HepG2 (cell line): ENCODE measurements around the gene WDR5B. TPM values are rescaled to one million over a fixed set of nuclear protein-coding genes. Genes with fewer than 3 reads are reported as not detected.

Experiments
- ADNP ChIP-seq: sonication (generic); formaldehyde crosslinking; IDR thresholded peaks from 2 replicates; pipeline ENCODE4 v1.4.0; 2020; ENCODE audit warnings: missing genetic modification reagents
- CC2D1A ChIP-seq: sonication (generic); formaldehyde crosslinking; IDR thresholded peaks from 2 replicates; pipeline ENCODE4 v1.8.1; 2023; ENCODE audit warnings: mild to moderate bottlenecking, missing genetic modification reagents
- FOXJ3 ChIP-seq: sonication (generic); formaldehyde crosslinking; IDR thresholded peaks from 2 replicates; pipeline ENCODE4 v1.4.0; 2020; ENCODE audit warnings: missing genetic modification reagents, mild to moderate bottlenecking, borderline replicate concordance
- MED13 ChIP-seq: sonication (generic); formaldehyde crosslinking; IDR thresholded peaks from 2 replicates; pipeline ENCODE4 v1.5.0; 2020; ENCODE audit warnings: missing genetic modification reagents
- NFE2L1 ChIP-seq: sonication (generic); formaldehyde crosslinking; IDR thresholded peaks from 2 replicates; pipeline ENCODE4 v1.4.0; 2020; ENCODE audit warnings: missing genetic modification reagents, mild to moderate bottlenecking, borderline replicate concordance
- POGZ ChIP-seq: sonication (generic); formaldehyde crosslinking; IDR thresholded peaks from 2 replicates; pipeline ENCODE4 v1.4.0; 2020; ENCODE audit warnings: mild to moderate bottlenecking, missing genetic modification reagents
- POLR2G ChIP-seq: fragments of 200-400 bp; formaldehyde crosslinking; IDR thresholded peaks from 2 replicates; pipeline ENCODE4 v1.6.1; 2018; ENCODE audit warnings: mild to moderate bottlenecking, low read depth, low read length, moderate library complexity
- RFX5 ChIP-seq: IDR thresholded peaks from 2 replicates; pipeline ENCODE4 v1.6.1; 2011; ENCODE audit warnings: low read depth, low read length, improper control_type of control experiment
- SALL2 ChIP-seq: sonication (generic); formaldehyde crosslinking; IDR thresholded peaks from 2 replicates; pipeline ENCODE4 v1.8.1; 2023; ENCODE audit warnings: mild to moderate bottlenecking, missing genetic modification reagents, inconsistent platforms
- SP140L ChIP-seq: sonication (generic); formaldehyde crosslinking; IDR thresholded peaks from 2 replicates; pipeline ENCODE4 v1.4.0; 2020; ENCODE audit warnings: missing genetic modification reagents, borderline replicate concordance
- TCF7L2 ChIP-seq: IDR thresholded peaks from 2 replicates; pipeline ENCODE4 v1.6.1; 2011; ENCODE audit warnings: mild to moderate bottlenecking, low read depth, low read length, moderate library complexity
- ZNF232 ChIP-seq: sonication (generic); formaldehyde crosslinking; IDR thresholded peaks from 2 replicates; pipeline ENCODE4 v1.4.0; 2020; ENCODE audit warnings: missing genetic modification reagents, borderline replicate concordance
- ZNF431 ChIP-seq: sonication (generic); formaldehyde crosslinking; IDR thresholded peaks from 2 replicates; pipeline ENCODE4 v1.9.0; 2022; ENCODE audit warnings: missing genetic modification reagents, low read depth, mild to moderate bottlenecking, borderline replicate concordance
- ZNF530 ChIP-seq: sonication (generic); formaldehyde crosslinking; IDR thresholded peaks from 2 replicates; pipeline ENCODE4 v1.5.0; 2020; ENCODE audit warnings: low read depth, mild to moderate bottlenecking, missing genetic modification reagents
- ZNF652 ChIP-seq: IDR thresholded peaks from 2 replicates; pipeline ENCODE4 v1.6.1; 2016; ENCODE audit warnings: low read depth, borderline replicate concordance
- ZNF720 ChIP-seq: sonication (generic); formaldehyde crosslinking; IDR thresholded peaks from 2 replicates; pipeline ENCODE4 v1.4.0; 2020; ENCODE audit warnings: missing genetic modification reagents
- ZSCAN22 ChIP-seq: sonication (generic); formaldehyde crosslinking; IDR thresholded peaks from 2 replicates; pipeline ENCODE4 v1.4.0; 2020; ENCODE audit warnings: mild to moderate bottlenecking, missing genetic modification reagents
- polyA plus RNA-seq, 8 experiments: library from polyadenylated mRNA; depleted of rRNA in 3 of 8; stranded (reverse) in 7 of 8; unstranded in 1 of 8; fragments of >200 nt; fragmentation: Illumina TruSeq in 4 of 8; extraction: Trizol in 4 of 8; gene quantifications; 2 replicates each; pipeline versions ENCODE4 v1.2.1 to v1.2.3, GENCODE V29; 2011 to 2016; ENCODE audit warnings: low read depth in 4 of 8, missing spikeins in 1 of 8, mixed read lengths in 1 of 8; ENCODE audit not compliant: insufficient read depth in 1 of 8
- total RNA-seq, 5 experiments: library from RNA; depleted of rRNA; stranded (reverse); fragments of >200 nt; fragmentation: Illumina TruSeq; extraction: Trizol; gene quantifications; 2 replicates each; pipeline ENCODE4 v1.2.3, GENCODE V29; 2016; ENCODE audit warnings: low read depth in 1 of 5
- TF ChIP-seq, protein P1 (sequence below): sonication (generic); formaldehyde crosslinking; IDR thresholded peaks from 2 replicates; pipeline ENCODE4 v1.4.0; 2020; ENCODE audit warnings: mild to moderate bottlenecking, missing genetic modification reagents
- TF ChIP-seq, protein P2 (sequence below): sonication (generic); formaldehyde crosslinking; IDR thresholded peaks from 2 replicates; pipeline ENCODE4 v1.4.0; 2020; ENCODE audit warnings: missing genetic modification reagents; ENCODE audit errors: not compliant biosample characterization
- TF ChIP-seq, protein P3 (sequence below), 2 experiments: IDR thresholded peaks; 2 replicates each; pipeline ENCODE4 v1.6.1; 2011 to 2012; ENCODE audit warnings: low read length in 2 of 2, borderline replicate concordance in 1 of 2, low read depth in 1 of 2, mild to moderate bottlenecking in 1 of 2, moderate library complexity in 1 of 2
- TF ChIP-seq, protein P4 (sequence below): sonication (generic); formaldehyde crosslinking; IDR thresholded peaks from 2 replicates; pipeline ENCODE4 v1.4.0; 2020; ENCODE audit warnings: missing genetic modification reagents, borderline replicate concordance

Gene WDR5B
- total and polyA plus RNA-seq, 2 of the 13 experiments (the other 11 are each of a cell fraction or from before 2014, with no cell fraction given): 2.5 to 3.6 TPM

DNA sequence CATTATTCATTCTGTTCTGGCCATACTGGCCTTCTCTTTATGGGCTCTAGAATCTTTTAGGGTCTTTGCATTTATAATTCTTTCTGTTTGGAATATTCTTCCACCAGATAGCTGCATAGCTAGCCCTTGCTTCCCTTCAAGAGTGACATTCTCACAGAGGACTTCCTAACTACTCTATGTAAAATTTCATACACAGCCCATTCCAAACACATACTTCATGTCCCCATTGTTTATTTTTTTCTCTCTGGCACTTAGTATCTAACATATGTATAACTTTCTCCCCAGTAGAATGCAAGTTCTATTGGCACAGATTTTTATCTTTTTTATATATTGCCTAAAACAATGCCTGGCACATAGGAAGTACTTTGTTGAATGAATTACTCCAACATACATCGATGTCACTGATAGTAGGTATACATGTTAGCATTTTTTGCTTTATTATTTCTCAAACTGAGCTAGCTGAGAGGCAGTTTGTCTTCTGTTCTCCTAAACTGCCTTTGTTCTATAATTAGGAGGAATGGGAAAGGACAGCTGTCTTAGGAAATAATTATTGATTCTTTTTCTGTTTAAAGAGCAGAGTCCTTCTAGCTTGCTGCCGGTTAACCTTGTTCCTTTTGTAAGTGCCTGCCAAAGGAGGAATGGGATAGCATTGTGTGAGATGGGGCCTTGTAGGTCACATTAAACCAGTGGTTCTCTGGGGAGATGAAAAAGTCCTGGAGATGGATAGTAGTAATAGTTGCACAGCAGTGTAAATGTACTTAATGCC is 24.0 kb downstream of the WDR5B start (continued):
- TF ChIP-seq ZNF431 (CRISPR knock-in tag) (no peak), SP140L (no peak), NFE2L1 (CRISPR knock-in tag) (no peak), ZSCAN22 (CRISPR knock-in tag) (no peak), MED13 (CRISPR knock-in tag) (no peak; the same call in 1 of the 2 replicates), SALL2 (CRISPR knock-in tag) (no peak), ZNF720 (CRISPR knock-in tag) (no peak), CC2D1A (CRISPR knock-in tag) (no peak), ADNP (CRISPR knock-in tag) (no peak), POLR2G (no peak), ZNF232 (CRISPR knock-in tag) (no peak), TCF7L2 (no peak), RFX5 (no peak), FOXJ3 (peak; percentile 84; the same call in 1 of the 2 replicates), POGZ (CRISPR knock-in tag) (peak; percentile 67; the same call in 1 of the 2 replicates), ZNF530 (CRISPR knock-in tag) (no peak), ZNF652 (no peak)
- TF ChIP-seq, protein P1, sequence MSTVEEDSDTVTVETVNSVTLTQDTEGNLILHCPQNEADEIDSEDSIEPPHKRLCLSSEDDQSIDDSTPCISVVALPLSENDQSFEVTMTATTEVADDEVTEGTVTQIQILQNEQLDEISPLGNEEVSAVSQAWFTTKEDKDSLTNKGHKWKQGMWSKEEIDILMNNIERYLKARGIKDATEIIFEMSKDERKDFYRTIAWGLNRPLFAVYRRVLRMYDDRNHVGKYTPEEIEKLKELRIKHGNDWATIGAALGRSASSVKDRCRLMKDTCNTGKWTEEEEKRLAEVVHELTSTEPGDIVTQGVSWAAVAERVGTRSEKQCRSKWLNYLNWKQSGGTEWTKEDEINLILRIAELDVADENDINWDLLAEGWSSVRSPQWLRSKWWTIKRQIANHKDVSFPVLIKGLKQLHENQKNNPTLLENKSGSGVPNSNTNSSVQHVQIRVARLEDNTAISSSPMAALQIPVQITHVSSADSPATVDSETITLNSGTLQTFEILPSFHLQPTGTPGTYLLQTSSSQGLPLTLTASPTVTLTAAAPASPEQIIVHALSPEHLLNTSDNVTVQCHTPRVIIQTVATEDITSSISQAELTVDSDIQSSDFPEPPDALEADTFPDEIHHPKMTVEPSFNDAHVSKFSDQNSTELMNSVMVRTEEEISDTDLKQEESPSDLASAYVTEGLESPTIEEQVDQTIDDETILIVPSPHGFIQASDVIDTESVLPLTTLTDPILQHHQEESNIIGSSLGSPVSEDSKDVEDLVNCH: no peak
- TF ChIP-seq, protein P2, sequence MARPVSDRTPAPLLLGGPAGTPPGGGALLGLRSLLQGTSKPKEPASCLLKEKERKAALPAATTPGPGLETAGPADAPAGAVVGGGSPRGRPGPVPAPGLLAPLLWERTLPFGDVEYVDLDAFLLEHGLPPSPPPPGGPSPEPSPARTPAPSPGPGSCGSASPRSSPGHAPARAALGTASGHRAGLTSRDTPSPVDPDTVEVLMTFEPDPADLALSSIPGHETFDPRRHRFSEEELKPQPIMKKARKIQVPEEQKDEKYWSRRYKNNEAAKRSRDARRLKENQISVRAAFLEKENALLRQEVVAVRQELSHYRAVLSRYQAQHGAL (CRISPR knock-in tag): no peak
- TF ChIP-seq, protein P3, sequence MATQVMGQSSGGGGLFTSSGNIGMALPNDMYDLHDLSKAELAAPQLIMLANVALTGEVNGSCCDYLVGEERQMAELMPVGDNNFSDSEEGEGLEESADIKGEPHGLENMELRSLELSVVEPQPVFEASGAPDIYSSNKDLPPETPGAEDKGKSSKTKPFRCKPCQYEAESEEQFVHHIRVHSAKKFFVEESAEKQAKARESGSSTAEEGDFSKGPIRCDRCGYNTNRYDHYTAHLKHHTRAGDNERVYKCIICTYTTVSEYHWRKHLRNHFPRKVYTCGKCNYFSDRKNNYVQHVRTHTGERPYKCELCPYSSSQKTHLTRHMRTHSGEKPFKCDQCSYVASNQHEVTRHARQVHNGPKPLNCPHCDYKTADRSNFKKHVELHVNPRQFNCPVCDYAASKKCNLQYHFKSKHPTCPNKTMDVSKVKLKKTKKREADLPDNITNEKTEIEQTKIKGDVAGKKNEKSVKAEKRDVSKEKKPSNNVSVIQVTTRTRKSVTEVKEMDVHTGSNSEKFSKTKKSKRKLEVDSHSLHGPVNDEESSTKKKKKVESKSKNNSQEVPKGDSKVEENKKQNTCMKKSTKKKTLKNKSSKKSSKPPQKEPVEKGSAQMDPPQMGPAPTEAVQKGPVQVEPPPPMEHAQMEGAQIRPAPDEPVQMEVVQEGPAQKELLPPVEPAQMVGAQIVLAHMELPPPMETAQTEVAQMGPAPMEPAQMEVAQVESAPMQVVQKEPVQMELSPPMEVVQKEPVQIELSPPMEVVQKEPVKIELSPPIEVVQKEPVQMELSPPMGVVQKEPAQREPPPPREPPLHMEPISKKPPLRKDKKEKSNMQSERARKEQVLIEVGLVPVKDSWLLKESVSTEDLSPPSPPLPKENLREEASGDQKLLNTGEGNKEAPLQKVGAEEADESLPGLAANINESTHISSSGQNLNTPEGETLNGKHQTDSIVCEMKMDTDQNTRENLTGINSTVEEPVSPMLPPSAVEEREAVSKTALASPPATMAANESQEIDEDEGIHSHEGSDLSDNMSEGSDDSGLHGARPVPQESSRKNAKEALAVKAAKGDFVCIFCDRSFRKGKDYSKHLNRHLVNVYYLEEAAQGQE (IDR thresholded peaks at IDR 0.05; ENCODE audit: borderline replicate concordance in 1 of 2, low read depth in 1 of 2, low read length in 2 of 2): no peak
- TF ChIP-seq, protein P4, sequence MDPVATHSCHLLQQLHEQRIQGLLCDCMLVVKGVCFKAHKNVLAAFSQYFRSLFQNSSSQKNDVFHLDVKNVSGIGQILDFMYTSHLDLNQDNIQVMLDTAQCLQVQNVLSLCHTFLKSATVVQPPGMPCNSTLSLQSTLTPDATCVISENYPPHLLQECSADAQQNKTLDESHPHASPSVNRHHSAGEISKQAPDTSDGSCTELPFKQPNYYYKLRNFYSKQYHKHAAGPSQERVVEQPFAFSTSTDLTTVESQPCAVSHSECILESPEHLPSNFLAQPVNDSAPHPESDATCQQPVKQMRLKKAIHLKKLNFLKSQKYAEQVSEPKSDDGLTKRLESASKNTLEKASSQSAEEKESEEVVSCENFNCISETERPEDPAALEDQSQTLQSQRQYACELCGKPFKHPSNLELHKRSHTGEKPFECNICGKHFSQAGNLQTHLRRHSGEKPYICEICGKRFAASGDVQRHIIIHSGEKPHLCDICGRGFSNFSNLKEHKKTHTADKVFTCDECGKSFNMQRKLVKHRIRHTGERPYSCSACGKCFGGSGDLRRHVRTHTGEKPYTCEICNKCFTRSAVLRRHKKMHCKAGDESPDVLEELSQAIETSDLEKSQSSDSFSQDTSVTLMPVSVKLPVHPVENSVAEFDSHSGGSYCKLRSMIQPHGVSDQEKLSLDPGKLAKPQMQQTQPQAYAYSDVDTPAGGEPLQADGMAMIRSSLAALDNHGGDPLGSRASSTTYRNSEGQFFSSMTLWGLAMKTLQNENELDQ (CRISPR knock-in tag): no peak
